Karpas-422 (cell line): ENCODE results near the gene C16orf86. TPM values are rescaled to one million over a fixed set of nuclear protein-coding genes. Genes with fewer than 3 reads are reported as not detected.

ENCODE experiments used
- DNase-seq: peaks from one replicate; pipeline ENCODE4 v3.0.0-alpha.2; 2015
- H2AFZ ChIP-seq: fragments of 200-600 bp; sonication (generic); 2 replicates; pipeline ENCODE4 v1.6.1; 2014; ENCODE audit warnings: antibody characterized with exemption, low read length, mixed read lengths
- H3K27ac ChIP-seq: fragments of 200-600 bp; sonication (generic); 2 replicates; pipeline ENCODE4 v1.5.1; 2014; ENCODE audit warnings: mild to moderate bottlenecking, low read length, moderate library complexity
- H3K27me3 ChIP-seq: fragments of 200-600 bp; sonication (generic); 2 replicates; pipeline ENCODE4 v1.6.1; 2014; ENCODE audit warnings: low read length, mixed read lengths
- H3K36me3 ChIP-seq: fragments of 200-600 bp; sonication (generic); 2 replicates; pipeline ENCODE4 v1.6.1; 2014; ENCODE audit warnings: low read length, mixed read lengths; ENCODE audit not compliant: insufficient read depth
- H3K4me1 ChIP-seq: fragments of 200-600 bp; sonication (generic); 2 replicates; pipeline ENCODE4 v1.6.1; 2014; ENCODE audit warnings: mild to moderate bottlenecking, low read length, mixed read lengths
- H3K4me2 ChIP-seq: fragments of 200-600 bp; sonication (generic); 2 replicates; pipeline ENCODE4 v1.6.1; 2014; ENCODE audit warnings: low read length, low read depth, mild to moderate bottlenecking; ENCODE audit not compliant: poor library complexity, severe bottlenecking
- H3K4me3 ChIP-seq: fragments of 200-600 bp; sonication (generic); 2 replicates; pipeline ENCODE4 v1.5.1; 2014; ENCODE audit warnings: mild to moderate bottlenecking, antibody characterized with exemption, low read length, mixed read lengths
- H3K79me2 ChIP-seq: fragments of 200-600 bp; sonication (generic); 2 replicates; pipeline ENCODE4 v1.6.1; 2014; ENCODE audit warnings: mild to moderate bottlenecking, low read length, mixed read lengths
- H3K9ac ChIP-seq: fragments of 200-600 bp; sonication (generic); 2 replicates; pipeline ENCODE4 v1.6.0; 2014; ENCODE audit warnings: low read length
- H3K9me2 ChIP-seq: fragments of 200-600 bp; sonication (generic), shearing (Covaris generic); replicated peaks from 2 replicates; pipeline ENCODE4 v1.6.0; 2014; ENCODE audit warnings: mild to moderate bottlenecking, low read length, moderate library complexity; ENCODE audit not compliant: insufficient read depth
- H3K9me3 ChIP-seq: fragments of 300-700, 200-600 bp; sonication (generic); 2 replicates; pipeline ENCODE4 v1.6.1; 2014; ENCODE audit warnings: low read length, mixed read lengths
- H4K20me1 ChIP-seq: fragments of 200-600 bp; sonication (generic); 2 replicates; pipeline ENCODE4 v1.6.1; 2014; ENCODE audit warnings: mild to moderate bottlenecking, antibody characterized with exemption, low read length, low read depth; ENCODE audit not compliant: insufficient read depth
- total RNA-seq: library from RNA; depleted of rRNA; stranded (reverse); fragments of >200 nt; shearing (Covaris generic); gene quantifications from 2 replicates; pipeline ENCODE4 v1.2.3, GENCODE V29; 2014; ENCODE audit warnings: low replicate concordance

C16orf86 gene
- total RNA-seq, 1 experiment from 2014 or later, result 13.8 TPM

DNA sequence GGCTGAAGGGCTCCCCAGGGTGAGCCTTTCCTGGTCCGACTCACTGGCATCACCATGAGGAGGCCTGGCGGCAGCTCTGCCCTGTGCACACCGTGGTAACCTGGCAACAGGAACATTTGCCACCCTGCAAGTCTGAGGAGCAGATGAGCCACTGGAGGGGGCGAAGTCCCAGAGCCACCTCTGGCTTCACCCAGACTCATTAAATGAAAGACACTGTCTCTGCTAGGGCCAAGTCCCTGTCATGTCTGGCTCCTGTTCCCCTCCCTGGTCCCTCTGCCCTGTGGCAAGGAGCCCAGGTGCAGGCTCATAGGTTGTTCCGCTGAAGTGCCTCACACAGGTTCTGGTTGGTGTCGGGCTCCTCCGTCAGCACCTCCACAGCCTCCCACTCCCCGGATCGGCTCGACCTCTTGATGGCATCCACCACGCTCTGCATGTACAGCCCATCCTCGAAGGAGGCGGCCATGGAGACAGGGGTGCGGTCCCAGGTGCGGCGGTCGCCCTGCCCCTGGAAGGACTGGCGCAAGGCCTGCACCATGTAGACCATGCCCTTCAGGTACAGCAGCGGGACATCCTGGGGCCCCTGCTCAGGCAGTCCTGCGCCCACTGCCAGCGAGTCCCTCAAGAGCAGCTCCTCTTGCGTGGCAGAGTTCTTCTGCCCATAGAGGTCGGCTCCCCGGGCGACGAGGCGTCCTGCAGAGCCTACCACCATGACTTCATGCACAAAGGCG, 8.4 kb downstream of the C16orf86 start:
- H3K9me2 ChIP-seq, result no peaks in the 10 kb centered on the region
- H4K20me1 ChIP-seq, result no peaks in the 10 kb centered on the region
- H3K4me2 ChIP-seq, result no peak overlapping the region

DNA sequence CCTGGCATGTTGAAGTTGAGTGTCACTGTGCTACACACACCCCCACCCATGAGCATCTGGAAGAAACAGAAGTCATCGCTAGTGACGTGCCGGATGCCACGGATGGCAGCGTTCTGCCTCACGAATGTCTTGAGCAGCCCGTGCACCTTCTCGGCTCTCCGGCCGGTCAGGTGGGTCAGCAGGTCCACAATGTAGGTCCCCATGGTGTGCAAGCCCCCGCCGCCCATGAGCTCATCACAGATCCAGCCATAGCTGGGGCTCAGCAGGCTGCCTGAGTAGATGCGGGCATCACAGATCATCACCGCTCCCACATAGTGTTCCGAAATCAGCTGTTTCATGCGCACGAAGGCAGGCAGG, 8.9 kb downstream of the C16orf86 start:
- H3K27me3 ChIP-seq, result no peaks in the 10 kb centered on the region
- H3K79me2 ChIP-seq, result peaks cover 14% of the 10 kb centered on the region; the same call in 1 of the 2 replicates
- no peak overlapping the region for H3K4me2 ChIP-seq
- no peaks in the 10 kb centered on the region for H3K9me3 ChIP-seq
- no peak for DNase-seq
- no peaks in the 10 kb centered on the region for H3K9me2 ChIP-seq
- H3K4me3 ChIP-seq, result no peak overlapping the region
- no peak overlapping the region for H3K9ac ChIP-seq
- H3K4me1 ChIP-seq, result peaks cover 31% of the 10 kb centered on the region
- no peak overlapping the region for H2AFZ ChIP-seq
- no peak overlapping the region for H3K27ac ChIP-seq
- H4K20me1 ChIP-seq, result no peaks in the 10 kb centered on the region
- no peaks in the 10 kb centered on the region for H3K36me3 ChIP-seq

More for the DNA sequence above, 8.4 kb downstream of the C16orf86 start:
- Histone ChIP-seq H3K27ac (peak overlapping the region; percentile 43; the same call in 1 of the 2 replicates), H3K27me3 (no peaks in the 10 kb centered on the region), H2AFZ (no peak overlapping the region), H3K9ac (no peak overlapping the region), H3K79me2 (peaks cover 12% of the 10 kb centered on the region; the same call in 1 of the 2 replicates), H3K4me3 (no peak overlapping the region), H3K36me3 (no peaks in the 10 kb centered on the region), H3K4me1 (peaks cover 37% of the 10 kb centered on the region), H3K9me3 (no peaks in the 10 kb centered on the region)
- peak; percentile 41 for DNase-seq

DNA sequence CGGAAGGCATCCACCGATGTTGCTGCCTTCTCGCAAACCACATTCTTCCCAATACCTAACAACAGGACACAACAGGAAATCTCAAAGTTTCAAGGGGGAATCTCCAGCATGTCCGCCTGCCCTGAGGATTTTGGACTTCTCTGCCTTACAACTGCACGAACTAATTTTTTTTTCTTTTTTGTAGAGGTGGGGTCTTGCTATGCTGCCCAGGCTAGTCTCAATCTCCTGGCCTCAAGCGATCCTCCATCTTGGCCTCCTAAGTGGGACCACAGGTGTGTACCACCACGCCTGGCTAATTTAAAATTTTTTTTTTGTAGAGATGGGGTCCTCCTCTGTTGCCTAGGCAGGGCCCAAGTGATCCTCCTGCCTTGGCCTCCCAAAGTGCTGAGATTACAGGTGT, 9.4 kb downstream of the C16orf86 start:
- H3K9me3 ChIP-seq, result no peaks in the 10 kb centered on the region
- H3K36me3 ChIP-seq, result peaks cover 3% of the 10 kb centered on the region; the same call in 1 of the 2 replicates
- H4K20me1 ChIP-seq, result no peaks in the 10 kb centered on the region
- H3K9ac ChIP-seq, result no peak overlapping the region
- H3K27ac ChIP-seq, result no peak overlapping the region
- H3K79me2 ChIP-seq, result peaks cover 17% of the 10 kb centered on the region
- no peak overlapping the region for H3K4me3 ChIP-seq
- no peak for DNase-seq
- peaks cover 27% of the 10 kb centered on the region for H3K4me1 ChIP-seq
- no peak overlapping the region for H2AFZ ChIP-seq
- H3K4me2 ChIP-seq, result no peak overlapping the region
- H3K9me2 ChIP-seq, result no peaks in the 10 kb centered on the region
- H3K27me3 ChIP-seq, result no peaks in the 10 kb centered on the region

- Histone ChIP-seq H3K9me3 (no peaks in the 10 kb centered on the region), H2AFZ (no peak overlapping the region), H3K4me3 (no peak overlapping the region), H3K79me2 (peaks cover 22% of the 10 kb centered on the region), H4K20me1 (no peaks in the 10 kb centered on the region), H3K9me2 (no peaks in the 10 kb centered on the region), H3K4me2 (no peak overlapping the region), H3K9ac (no peak overlapping the region), H3K27me3 (no peaks in the 10 kb centered on the region), H3K4me1 (peaks cover 25% of the 10 kb centered on the region), H3K27ac (no peak overlapping the region), H3K36me3 (peaks cover 3% of the 10 kb centered on the region; the same call in 1 of the 2 replicates)
- DNase-seq, result no peak
Observed at GRCh38 chr16:67676516-67676915, 9.9 kb downstream of the C16orf86 start.

- no peak overlapping the region for H3K4me2 ChIP-seq
- H3K79me2 ChIP-seq, result peaks cover 26% of the 10 kb centered on the region
Observed at GRCh38 chr16:67676939-67677338, 10.3 kb downstream of the C16orf86 start.

DNA sequence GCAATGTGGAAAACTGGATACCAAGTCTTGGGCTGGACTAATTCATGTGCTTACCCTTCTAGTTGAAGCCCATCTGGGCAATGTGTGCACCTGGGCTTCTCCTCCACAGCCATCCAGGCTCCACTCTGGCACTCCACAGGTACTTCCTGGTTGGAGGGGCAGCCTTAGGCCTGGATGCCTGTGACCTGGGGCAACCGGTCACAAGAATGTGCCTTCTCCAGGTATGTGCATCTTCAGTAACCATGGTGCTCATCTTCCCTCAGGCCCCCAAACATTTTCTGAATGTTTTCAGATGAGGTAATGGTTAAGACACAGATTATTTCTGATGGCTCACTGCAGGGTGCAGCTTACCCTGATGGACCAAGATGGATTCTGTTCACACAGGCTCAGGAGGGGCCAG, 11.1 kb downstream of the C16orf86 start:
- H3K27ac ChIP-seq, result no peak overlapping the region
- H3K27me3 ChIP-seq, result no peaks in the 10 kb centered on the region
- no peak for DNase-seq
- no peaks in the 10 kb centered on the region for H3K9me3 ChIP-seq
- peaks cover 25% of the 10 kb centered on the region for H3K4me1 ChIP-seq
- peaks cover 4% of the 10 kb centered on the region; the same call in 1 of the 2 replicates for H3K36me3 ChIP-seq
- H3K9me2 ChIP-seq, result no peaks in the 10 kb centered on the region
- no peak overlapping the region for H3K4me2 ChIP-seq
- no peaks in the 10 kb centered on the region for H4K20me1 ChIP-seq
- H2AFZ ChIP-seq, result no peak overlapping the region
- peaks cover 33% of the 10 kb centered on the region for H3K79me2 ChIP-seq
- H3K9ac ChIP-seq, result no peak overlapping the region
- no peak overlapping the region for H3K4me3 ChIP-seq

More at GRCh38 chr16:67676939-67677338, 10.3 kb downstream of the C16orf86 start:
- Histone ChIP-seq H3K27ac (no peak overlapping the region), H2AFZ (no peak overlapping the region), H3K9me2 (no peaks in the 10 kb centered on the region), H3K36me3 (peaks cover 3% of the 10 kb centered on the region; the same call in 1 of the 2 replicates), H3K9me3 (no peaks in the 10 kb centered on the region), H3K4me3 (no peak overlapping the region), H3K4me1 (peaks cover 25% of the 10 kb centered on the region), H4K20me1 (no peaks in the 10 kb centered on the region), H3K9ac (no peak overlapping the region), H3K27me3 (no peaks in the 10 kb centered on the region)
- DNase-seq, result no peak

DNA sequence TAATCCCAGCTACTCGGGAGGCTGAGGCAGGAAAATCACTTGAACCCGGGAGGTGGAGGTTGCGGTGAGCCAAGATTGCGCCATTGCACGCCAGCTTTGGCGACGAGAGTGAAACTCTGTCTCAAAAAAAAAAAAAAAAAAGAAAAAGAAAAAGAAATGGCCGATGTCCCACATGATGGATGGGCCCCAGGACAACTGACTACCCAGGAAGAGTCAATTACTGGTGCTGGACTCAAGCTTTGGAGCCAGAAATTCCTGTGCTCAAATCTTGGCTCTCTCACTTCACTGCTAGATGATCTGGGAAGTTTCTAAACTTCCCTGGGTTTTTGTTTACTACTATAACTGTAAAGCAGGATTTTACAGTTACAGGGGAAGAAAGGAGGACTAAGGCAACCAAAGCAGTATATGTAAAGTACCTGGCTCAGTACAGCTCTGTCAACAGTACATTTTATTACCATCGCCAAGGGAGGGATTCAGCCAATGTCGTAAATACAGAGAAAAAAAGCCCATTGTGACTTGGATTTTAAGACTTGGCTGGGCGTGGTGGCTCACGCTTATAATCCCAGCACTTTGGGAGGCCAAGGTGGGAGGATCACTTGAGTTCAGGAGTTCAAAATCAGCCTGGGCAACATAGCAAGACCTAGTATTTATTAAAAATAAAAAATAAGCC, 11.9 kb downstream of the C16orf86 start:
- Histone ChIP-seq H3K9me3 (no peaks in the 10 kb centered on the region), H3K9ac (no peak overlapping the region), H3K27ac (no peak overlapping the region), H3K27me3 (no peaks in the 10 kb centered on the region), H4K20me1 (no peaks in the 10 kb centered on the region), H3K36me3 (peaks cover 10% of the 10 kb centered on the region; the same call in 1 of the 2 replicates), H3K4me3 (no peak overlapping the region), H3K4me2 (no peak overlapping the region), H3K79me2 (peaks cover 35% of the 10 kb centered on the region), H3K9me2 (no peaks in the 10 kb centered on the region), H3K4me1 (peaks cover 17% of the 10 kb centered on the region), H2AFZ (no peak overlapping the region)
- no peak for DNase-seq
